ENCODE measurements around the gene HERPUD1. TPM values are rescaled to one million over a fixed set of nuclear protein-coding genes. Genes with fewer than 3 reads are reported as not detected.
A peak's percentile ranks its signal among the peaks of the same experiment; 100 is the strongest.

HERPUD1 gene
- total and polyA plus RNA-seq, 2 of the 8 experiments (the other 6 are each of a cell fraction or from before 2014, with no cell fraction given): 23.3 to 34.7 TPM

- TF ChIP-seq MAFK (IDR thresholded peaks at IDR 0.05; ENCODE audit: low read depth, low read length): no peak
- TF ChIP-seq TBP (IDR thresholded peaks at IDR 0.05; ENCODE audit: low read depth, low read length): 0 out of 2 replicates have a peak, but pooled peaks have one; percentile 16
- TF ChIP-seq SUZ12 (IDR thresholded peaks at IDR 0.05; ENCODE audit: low read length): peak; percentile 38; the same call in 1 of the 2 replicates
- no peak for TF ChIP-seq TCF12 (IDR thresholded peaks at IDR 0.05; ENCODE audit: low read depth, low read length)
- 0 out of 2 replicates have a peak, but pooled peaks have one; percentile 52 for TF ChIP-seq EGR1 (IDR thresholded peaks at IDR 0.05; ENCODE audit: borderline replicate concordance, low read depth, low read length)
- TF ChIP-seq PHF8 (conservative IDR thresholded peaks at IDR 0.05; ENCODE audit: low read depth, low read length): peak; percentile 40
- TF ChIP-seq CREB1 (IDR thresholded peaks at IDR 0.05): 0 out of 2 replicates have a peak, but pooled peaks have one; percentile 13
- no peak for TF ChIP-seq POU5F1 (IDR thresholded peaks at IDR 0.05; ENCODE audit: low read depth, low read length)
- TF ChIP-seq CHD1 (IDR thresholded peaks at IDR 0.05; ENCODE audit: low read depth, low read length): no peak
- no peak for TF ChIP-seq USF2 (IDR thresholded peaks at IDR 0.05; ENCODE audit: low read length)
- peak; percentile 68 for TF ChIP-seq TAF7 (optimal IDR thresholded peaks at IDR 0.05; ENCODE audit: borderline replicate concordance, low read depth, low read length)
- no peak for TF ChIP-seq JUN (IDR thresholded peaks at IDR 0.05; ENCODE audit: low read depth, low read length)
- no peak for TF ChIP-seq RNF2 (IDR thresholded peaks at IDR 0.05; ENCODE audit: borderline replicate concordance, low read depth, low read length, missing control alignments, poor library complexity, severe bottlenecking)
- TF ChIP-seq CHD2 (IDR thresholded peaks at IDR 0.05; ENCODE audit: low read length): no peak
- TF ChIP-seq SP4 (IDR thresholded peaks at IDR 0.05; ENCODE audit: low read length): no peak
- TF ChIP-seq KDM1A (IDR thresholded peaks at IDR 0.05; ENCODE audit: borderline replicate concordance, low read length): peak; percentile 59; the same call in 1 of the 2 replicates
- TF ChIP-seq NRF1 (IDR thresholded peaks at IDR 0.05; ENCODE audit: low read depth, low read length): no peak
- no peak for TF ChIP-seq YY1 (IDR thresholded peaks at IDR 0.05; ENCODE audit: low read depth, low read length)
- TF ChIP-seq CBX8 (IDR thresholded peaks at IDR 0.05; ENCODE audit: borderline replicate concordance, low read depth, low read length): no peak
- 0 out of 4 replicates have a peak, but pooled peaks of 1 of the 2 experiments have one; percentile 34 for TF ChIP-seq HDAC2 (IDR thresholded peaks at IDR 0.05; ENCODE audit: borderline replicate concordance in 1 of 2, low read depth in 2 of 2, low read length in 2 of 2)
- TF ChIP-seq POLR2AphosphoS5 (IDR thresholded peaks at IDR 0.05; ENCODE audit: low read depth, low read length): no peak
- no peak for TF ChIP-seq POLR2A (IDR thresholded peaks at IDR 0.05; ENCODE audit: control extremely low read depth in 1 of 2, low read depth in 2 of 2, low read length in 2 of 2)
- TF ChIP-seq SP2 (IDR thresholded peaks at IDR 0.05; ENCODE audit: low read length): no peak
Observed at GRCh38 chr16:56988948-56989945, 57.3 kb downstream of the HERPUD1 start, which contains the start of gene NLRC5 (continued).
